ENCODE results near the gene THOC2. TPM values are rescaled to one million over a fixed set of nuclear protein-coding genes. Genes with fewer than 3 reads are reported as not detected.

The THOC2 gene
- total RNA-seq, 2 experiments from 2014 or later = 73.8 to 99.1 TPM

DNA sequence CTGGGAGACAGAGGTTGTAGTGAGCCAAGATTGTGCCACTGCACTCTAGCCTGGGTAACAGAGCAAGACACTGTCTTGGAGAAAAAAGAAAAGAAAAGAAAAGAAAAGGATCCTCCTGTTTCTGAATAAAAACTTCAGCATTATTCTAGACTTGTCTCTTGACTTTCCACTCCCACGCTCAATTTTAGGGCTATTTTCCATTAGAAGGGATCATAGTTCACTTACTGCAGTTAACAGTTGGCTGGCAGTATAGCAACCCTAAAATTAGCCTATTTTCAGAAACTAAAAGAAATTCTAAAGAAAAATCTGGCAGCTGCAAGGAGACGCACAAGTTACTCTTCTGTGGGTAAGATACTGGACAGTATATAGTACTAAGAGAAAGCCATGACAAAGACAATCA, 28.1 kb downstream of the THOC2 start:
- Histone ChIP-seq H3K4me2 (ENCODE audit: low read length) (no peak overlapping the region), H3K4me1 (ENCODE audit: insufficient read depth, low read length, poor library complexity, severe bottlenecking) (no peaks in the 10 kb centered on the region), H3K79me2 (ENCODE audit: insufficient read depth, low read depth, low read length) (peaks cover 43% of the 10 kb centered on the region), H4K20me1 (ENCODE audit: insufficient read depth, low read length) (0 out of 2 replicates have a peak, but pooled peaks cover 6% of the 10 kb centered on the region), H3K9me2 (ENCODE audit: insufficient read depth, low read length) (no peaks in the 10 kb centered on the region), H2AFZ (ENCODE audit: low read length) (no peak overlapping the region), H3K36me3 (ENCODE audit: insufficient read depth, low read length) (peaks cover 36% of the 10 kb centered on the region), H3K27ac (ENCODE audit: low read depth, low read length, poor library complexity, severe bottlenecking) (no peak overlapping the region), H3K9me3 (ENCODE audit: low read length) (no peaks in the 10 kb centered on the region), H3K4me3 (ENCODE audit: low read depth, low read length, poor library complexity, severe bottlenecking) (no peak overlapping the region)
- no peak for TF ChIP-seq EZH2phosphoT487 (IDR thresholded peaks at IDR 0.05; ENCODE audit: borderline replicate concordance, low read depth, low read length)
- TF ChIP-seq, protein P1, sequence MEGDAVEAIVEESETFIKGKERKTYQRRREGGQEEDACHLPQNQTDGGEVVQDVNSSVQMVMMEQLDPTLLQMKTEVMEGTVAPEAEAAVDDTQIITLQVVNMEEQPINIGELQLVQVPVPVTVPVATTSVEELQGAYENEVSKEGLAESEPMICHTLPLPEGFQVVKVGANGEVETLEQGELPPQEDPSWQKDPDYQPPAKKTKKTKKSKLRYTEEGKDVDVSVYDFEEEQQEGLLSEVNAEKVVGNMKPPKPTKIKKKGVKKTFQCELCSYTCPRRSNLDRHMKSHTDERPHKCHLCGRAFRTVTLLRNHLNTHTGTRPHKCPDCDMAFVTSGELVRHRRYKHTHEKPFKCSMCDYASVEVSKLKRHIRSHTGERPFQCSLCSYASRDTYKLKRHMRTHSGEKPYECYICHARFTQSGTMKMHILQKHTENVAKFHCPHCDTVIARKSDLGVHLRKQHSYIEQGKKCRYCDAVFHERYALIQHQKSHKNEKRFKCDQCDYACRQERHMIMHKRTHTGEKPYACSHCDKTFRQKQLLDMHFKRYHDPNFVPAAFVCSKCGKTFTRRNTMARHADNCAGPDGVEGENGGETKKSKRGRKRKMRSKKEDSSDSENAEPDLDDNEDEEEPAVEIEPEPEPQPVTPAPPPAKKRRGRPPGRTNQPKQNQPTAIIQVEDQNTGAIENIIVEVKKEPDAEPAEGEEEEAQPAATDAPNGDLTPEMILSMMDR (conservative IDR thresholded peaks at IDR 0.05; ENCODE audit: low read length) = no peak
- intact Hi-C loops (cut with micrococcal nuclease; ENCODE audit: unreplicated experiment) = no loop called here
- DNase-seq (ENCODE audit: low spot score) = no peak
- ChIA-PET CTCF (ENCODE audit: unreplicated experiment) (no interaction called here), POLR2A (interaction anchor here (0.6 kb wide), 1 partner anchor 27 kb away, joined by 4 read pairs; no protein-coding TSS in a partner anchor)
- BruUV-seq (replicated peaks) = no TSS peak

DNA sequence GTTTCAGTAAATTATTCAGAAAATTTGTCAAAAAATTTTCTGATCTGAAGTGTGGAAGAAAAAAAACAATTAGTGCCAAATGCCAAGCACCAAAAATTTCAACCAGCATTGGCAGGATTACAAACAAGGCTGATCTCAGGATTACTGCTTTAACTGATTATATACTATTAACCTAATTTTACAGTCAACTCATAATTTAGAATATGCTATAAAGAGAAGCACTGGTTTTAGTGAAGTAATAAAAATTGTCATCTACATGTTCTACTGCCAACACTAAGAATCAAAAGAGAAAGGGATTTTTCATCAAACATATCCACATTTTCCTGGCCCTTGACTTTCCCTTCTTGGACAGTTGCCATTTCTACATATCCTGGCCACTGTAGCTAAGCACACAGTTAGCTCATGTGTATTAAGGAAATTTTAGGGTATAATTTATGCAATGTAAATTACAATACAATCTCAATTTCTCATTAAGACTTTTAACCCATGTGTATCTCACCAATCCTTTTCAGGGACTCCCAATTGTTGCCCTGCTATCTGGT, 33.8 kb downstream of the THOC2 start:
- Histone ChIP-seq H3K27ac (ENCODE audit: low read depth, low read length, poor library complexity, severe bottlenecking) (no peak overlapping the region), H4K20me1 (ENCODE audit: insufficient read depth, low read length) (no peaks in the 10 kb centered on the region), H3K4me1 (ENCODE audit: insufficient read depth, low read length, poor library complexity, severe bottlenecking) (no peaks in the 10 kb centered on the region), H3K4me2 (ENCODE audit: low read length) (no peak overlapping the region), H3K79me2 (ENCODE audit: insufficient read depth, low read depth, low read length) (no peaks in the 10 kb centered on the region; the same call in 1 of the 2 replicates), H3K4me3 (ENCODE audit: low read depth, low read length, poor library complexity, severe bottlenecking) (no peak overlapping the region), H3K9me2 (ENCODE audit: insufficient read depth, low read length) (no peaks in the 10 kb centered on the region), H3K36me3 (ENCODE audit: insufficient read depth, low read length) (peaks cover 36% of the 10 kb centered on the region), H2AFZ (ENCODE audit: low read length) (no peak overlapping the region), H3K9me3 (ENCODE audit: low read length) (no peaks in the 10 kb centered on the region)
- intact Hi-C loops (cut with micrococcal nuclease; ENCODE audit: unreplicated experiment) = no loop called here
- DNase-seq (ENCODE audit: low spot score) = no peak
- TF ChIP-seq, protein P1 (conservative IDR thresholded peaks at IDR 0.05; ENCODE audit: low read length) = no peak
- no peak for TF ChIP-seq EZH2phosphoT487 (IDR thresholded peaks at IDR 0.05; ENCODE audit: borderline replicate concordance, low read depth, low read length)
- no TSS peak for BruUV-seq (replicated peaks)
- ChIA-PET POLR2A (interaction anchor here (0.7 to 1.3 kb wide), 3 partner anchors 15 to 21 kb away, joined by 3 read pairs; no protein-coding TSS in a partner anchor), CTCF (ENCODE audit: unreplicated experiment) (no interaction called here)

GRCh38 chrX:123696334-123696733, 36.5 kb downstream of the THOC2 start:
- H3K4me2 ChIP-seq (ENCODE audit: low read length) = no peak overlapping the region
- H3K9me3 ChIP-seq (ENCODE audit: low read length) = no peaks in the 10 kb centered on the region
- H2AFZ ChIP-seq (ENCODE audit: low read length) = no peak overlapping the region
- H4K20me1 ChIP-seq (ENCODE audit: insufficient read depth, low read length) = no peaks in the 10 kb centered on the region
- BruUV-seq (replicated peaks) = no TSS peak
- no peak for TF ChIP-seq EZH2phosphoT487 (IDR thresholded peaks at IDR 0.05; ENCODE audit: borderline replicate concordance, low read depth, low read length)
- TF ChIP-seq, protein P1 (conservative IDR thresholded peaks at IDR 0.05; ENCODE audit: low read length) = no peak
- CTCF ChIA-PET (ENCODE audit: unreplicated experiment) = no interaction called here
- peaks cover 52% of the 10 kb centered on the region for H3K36me3 ChIP-seq (ENCODE audit: insufficient read depth, low read length)
- no peak overlapping the region for H3K27ac ChIP-seq (ENCODE audit: low read depth, low read length, poor library complexity, severe bottlenecking)
- no peaks in the 10 kb centered on the region; the same call in 1 of the 2 replicates for H3K79me2 ChIP-seq (ENCODE audit: insufficient read depth, low read depth, low read length)
- H3K9me2 ChIP-seq (ENCODE audit: insufficient read depth, low read length) = no peaks in the 10 kb centered on the region
- DNase-seq (ENCODE audit: low spot score) = no peak
- H3K4me1 ChIP-seq (ENCODE audit: insufficient read depth, low read length, poor library complexity, severe bottlenecking) = no peaks in the 10 kb centered on the region
- intact Hi-C loops (cut with micrococcal nuclease; ENCODE audit: unreplicated experiment) = no loop called here
- POLR2A ChIA-PET = interaction anchor here (0.6 to 0.8 kb wide), 2 partner anchors 20 to 80 kb away, joined by 3 read pairs; no protein-coding TSS in a partner anchor
- H3K4me3 ChIP-seq (ENCODE audit: low read depth, low read length, poor library complexity, severe bottlenecking) = no peak overlapping the region
